AG04449 (cell line): ENCODE data around the gene KCNH5.

Source experiments
- CTCF ChIA-PET: fragments of 350-600 bp; formaldehyde crosslinking; extraction: SDS; loops from one replicate; lab custom pipeline; 2021; ENCODE audit warnings: antibody characterized with exemption; lab: Yijun Ruan, JAX
- POLR2A ChIA-PET: fragments of 400-600, 350-600 bp; formaldehyde crosslinking; extraction: SDS; loops from one replicate; lab custom pipeline; 2020; ENCODE audit warnings: antibody characterized with exemption, inconsistent platforms; lab: Yijun Ruan, JAX
- DNase-seq: peaks from one replicate; pipeline ENCODE4 v3.0.0-alpha.2; 2010; ENCODE audit warnings: low read depth, low spot score
- H3K4me3 ChIP-seq: 2 replicates; pipeline ENCODE4 v1.5.1; 2011; ENCODE audit warnings: low read depth, mild to moderate bottlenecking, control low read depth, low read length
- TF ChIP-seq, protein P1 (sequence below): IDR thresholded peaks from one replicate; pipeline ENCODE4 v1.5.1; 2011; ENCODE audit warnings: mild to moderate bottlenecking, moderate library complexity, low read length, control low read depth, inconsistent platforms; ENCODE audit not compliant: insufficient read depth; ENCODE audit errors: missing control alignments

Gene KCNH5

DNA sequence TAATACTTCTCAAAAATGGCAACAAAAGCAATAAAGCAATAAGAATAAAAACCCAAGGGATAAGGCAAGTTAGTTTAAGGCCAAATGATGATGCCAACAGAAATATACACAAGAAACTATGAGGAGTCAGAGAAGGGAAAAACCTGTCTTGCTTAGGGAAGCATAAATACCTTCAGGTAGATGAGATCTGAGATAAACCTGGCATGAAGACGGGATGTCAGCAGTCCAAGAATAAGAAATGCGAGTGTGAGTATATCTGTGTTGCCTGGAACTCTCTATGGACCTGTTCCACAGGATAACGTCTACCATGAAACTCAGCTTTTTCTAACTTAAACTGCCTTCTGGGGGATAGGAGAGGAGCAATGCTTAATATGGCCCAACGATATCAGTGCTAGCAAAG, 30.6 kb downstream of the KCNH5 start:
- POLR2A ChIA-PET: no interaction called here
- DNase-seq: no peak
- no peak overlapping the region for H3K4me3 ChIP-seq
- TF ChIP-seq, protein P1, sequence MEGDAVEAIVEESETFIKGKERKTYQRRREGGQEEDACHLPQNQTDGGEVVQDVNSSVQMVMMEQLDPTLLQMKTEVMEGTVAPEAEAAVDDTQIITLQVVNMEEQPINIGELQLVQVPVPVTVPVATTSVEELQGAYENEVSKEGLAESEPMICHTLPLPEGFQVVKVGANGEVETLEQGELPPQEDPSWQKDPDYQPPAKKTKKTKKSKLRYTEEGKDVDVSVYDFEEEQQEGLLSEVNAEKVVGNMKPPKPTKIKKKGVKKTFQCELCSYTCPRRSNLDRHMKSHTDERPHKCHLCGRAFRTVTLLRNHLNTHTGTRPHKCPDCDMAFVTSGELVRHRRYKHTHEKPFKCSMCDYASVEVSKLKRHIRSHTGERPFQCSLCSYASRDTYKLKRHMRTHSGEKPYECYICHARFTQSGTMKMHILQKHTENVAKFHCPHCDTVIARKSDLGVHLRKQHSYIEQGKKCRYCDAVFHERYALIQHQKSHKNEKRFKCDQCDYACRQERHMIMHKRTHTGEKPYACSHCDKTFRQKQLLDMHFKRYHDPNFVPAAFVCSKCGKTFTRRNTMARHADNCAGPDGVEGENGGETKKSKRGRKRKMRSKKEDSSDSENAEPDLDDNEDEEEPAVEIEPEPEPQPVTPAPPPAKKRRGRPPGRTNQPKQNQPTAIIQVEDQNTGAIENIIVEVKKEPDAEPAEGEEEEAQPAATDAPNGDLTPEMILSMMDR: no peak
- CTCF ChIA-PET: no interaction called here

DNA sequence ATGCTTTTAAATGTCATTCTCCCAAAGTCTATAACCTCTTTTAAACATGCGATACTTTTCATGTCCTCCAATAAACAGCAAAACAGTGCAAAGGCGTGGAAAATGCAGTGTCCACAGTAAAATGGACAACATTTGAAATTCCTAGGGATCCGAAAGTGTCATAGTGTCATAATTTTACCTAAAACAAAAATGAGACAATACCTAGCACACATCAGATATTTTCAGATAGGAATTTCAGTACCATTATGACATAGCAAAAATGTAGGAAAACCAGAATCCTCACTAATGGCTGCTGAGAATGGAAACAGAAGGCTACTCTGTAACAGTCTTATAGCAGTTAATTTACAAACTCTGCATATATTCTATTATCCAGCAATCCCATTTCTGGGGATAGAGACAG, 33.1 kb downstream of the KCNH5 start:
- ChIA-PET POLR2A (no interaction called here), CTCF (no interaction called here)
- DNase-seq: no peak
- TF ChIP-seq, protein P1: no peak
- no peak overlapping the region for H3K4me3 ChIP-seq

DNA sequence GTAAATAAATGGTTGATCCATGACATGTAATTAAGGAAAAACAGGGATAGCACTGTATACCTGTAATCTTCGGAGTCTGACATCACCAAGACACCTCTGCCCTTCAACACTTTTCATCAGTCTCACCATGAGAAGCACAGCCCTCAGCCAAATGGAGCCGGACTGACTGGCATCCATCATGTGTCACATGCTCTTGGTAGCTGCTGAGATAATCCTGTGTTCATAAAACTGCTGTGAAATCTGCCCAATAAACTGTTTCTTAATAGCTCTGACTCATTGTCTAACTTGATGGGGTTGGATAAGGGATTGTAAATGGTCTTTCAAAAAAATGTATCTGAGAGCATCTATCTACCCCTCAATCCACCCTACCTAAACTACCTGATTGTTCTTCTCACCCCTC, 33.6 kb downstream of the KCNH5 start:
- TF ChIP-seq, protein P1: no peak
- H3K4me3 ChIP-seq: no peak overlapping the region
- ChIA-PET POLR2A (no interaction called here), CTCF (no interaction called here)
- no peak for DNase-seq

DNA sequence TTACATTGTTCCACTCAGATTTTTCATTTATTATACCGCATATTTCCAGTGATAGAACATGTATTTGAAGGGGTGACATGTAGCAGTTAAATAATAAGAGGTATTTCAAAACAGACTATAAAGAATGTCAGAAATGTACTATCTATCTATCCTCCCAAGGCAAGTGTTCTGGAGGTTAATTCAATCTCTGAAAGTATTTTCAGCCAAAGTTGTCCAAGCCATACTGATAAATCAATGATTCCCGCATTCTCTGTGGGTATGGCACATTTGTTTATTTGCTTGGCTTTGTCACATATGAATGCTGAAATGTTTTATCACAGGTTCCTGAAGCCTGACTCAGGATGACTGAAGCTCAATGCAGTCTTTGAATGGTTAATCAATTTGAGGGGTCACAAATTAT, 35.8 kb downstream of the KCNH5 start:
- CTCF ChIA-PET: no interaction called here
- DNase-seq: no peak
- TF ChIP-seq, protein P1: no peak
- POLR2A ChIA-PET: no interaction called here
- H3K4me3 ChIP-seq: no peak overlapping the region

DNA sequence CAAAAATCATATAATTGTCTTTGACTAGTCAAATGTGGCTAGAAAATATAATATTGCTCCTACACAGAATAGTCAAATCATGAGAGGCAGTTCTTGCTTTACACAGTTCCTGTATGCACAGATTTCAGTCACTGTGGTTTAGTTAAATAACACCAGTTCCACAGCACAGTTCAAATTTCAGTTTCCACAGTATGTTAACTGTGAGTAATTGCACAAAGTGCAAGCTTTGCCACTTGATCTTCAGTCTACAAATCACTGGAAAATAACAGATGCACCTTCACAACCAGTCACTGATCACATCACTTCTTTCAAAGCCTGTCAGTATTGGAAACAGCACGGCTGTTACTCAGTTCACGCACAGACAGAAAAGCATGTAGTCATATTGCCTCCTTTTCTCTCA, 38.7 kb downstream of the KCNH5 start:
- ChIA-PET POLR2A (no interaction called here), CTCF (no interaction called here)
- TF ChIP-seq, protein P1: no peak
- no peak overlapping the region for H3K4me3 ChIP-seq
- DNase-seq: no peak

DNA sequence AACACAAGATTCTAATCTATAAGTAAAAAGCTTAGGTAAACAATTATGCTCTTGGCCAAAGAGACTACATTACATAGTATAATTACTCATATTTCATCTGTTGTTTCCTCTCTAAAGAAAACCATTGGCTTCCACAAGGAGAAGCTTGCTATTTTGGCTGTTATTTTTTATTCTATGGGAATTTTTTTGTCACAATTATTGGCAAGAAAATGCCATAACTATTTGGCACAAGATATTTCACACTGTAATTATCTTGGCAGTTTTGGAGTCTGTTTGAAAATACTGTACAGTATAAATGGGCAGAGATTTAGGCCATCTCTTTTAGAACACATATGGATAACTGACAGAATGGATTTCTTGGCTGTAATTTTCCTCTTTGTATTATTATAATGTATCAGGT, 51.2 kb downstream of the KCNH5 start:
- CTCF ChIA-PET: no interaction called here
- H3K4me3 ChIP-seq: no peak overlapping the region
- no peak for DNase-seq
- TF ChIP-seq, protein P1: no peak
- POLR2A ChIA-PET: no interaction called here
